Measurements from ENCODE around the gene SLC5A5. TPM values are rescaled to one million over a fixed set of nuclear protein-coding genes. Genes with fewer than 3 reads are reported as not detected.

Gene SLC5A5
- total and polyA plus RNA-seq, 5 donors, result not detected

DNA sequence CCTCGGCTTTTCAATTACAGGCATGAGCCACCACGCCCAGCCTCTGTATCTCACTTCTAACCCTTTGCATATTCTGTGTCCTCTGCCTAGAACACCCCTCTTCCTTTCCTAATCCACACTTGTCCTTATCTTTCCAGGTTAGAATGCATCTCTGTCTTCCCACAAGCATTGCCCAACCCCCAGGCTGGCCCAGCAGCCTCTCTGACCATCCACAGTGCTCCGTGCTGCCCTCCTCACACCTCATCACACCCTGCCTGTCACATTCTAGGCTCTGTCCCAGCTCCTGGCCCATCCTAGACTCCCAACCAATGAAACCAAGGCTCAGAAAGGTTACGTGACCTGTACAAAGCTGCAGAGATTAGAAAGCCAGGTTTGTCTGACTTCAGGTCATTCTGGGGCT, 35.2 kb upstream of the SLC5A5 start:
- intact Hi-C loops (cut with DNase I), result no loop called here
- H3K9me3 ChIP-seq (ENCODE audit: control insufficient read depth, low read length), result no peaks in the 10 kb centered on the region
- peaks cover 1% of the 10 kb centered on the region for H3K4me1 ChIP-seq (ENCODE audit: control insufficient read depth, insufficient read depth, low read length)
- H3K27me3 ChIP-seq (ENCODE audit: control insufficient read depth, insufficient read depth), result no peaks in the 10 kb centered on the region
- no peak for ATAC-seq
- H3K27ac ChIP-seq (ENCODE audit: low read length), result no peak overlapping the region
- DNase-seq, result no peak
- H3K4me3 ChIP-seq (ENCODE audit: low read length), result no peak overlapping the region
- 68% methylated on average over 4 of the region's 4 CpGs for WGBS

GRCh38 chr19:17837972-17838371, 33.8 kb upstream of the SLC5A5 start:
- ATAC-seq, result no peak
- H3K27me3 ChIP-seq (ENCODE audit: control insufficient read depth, insufficient read depth), result no peaks in the 10 kb centered on the region

DNA sequence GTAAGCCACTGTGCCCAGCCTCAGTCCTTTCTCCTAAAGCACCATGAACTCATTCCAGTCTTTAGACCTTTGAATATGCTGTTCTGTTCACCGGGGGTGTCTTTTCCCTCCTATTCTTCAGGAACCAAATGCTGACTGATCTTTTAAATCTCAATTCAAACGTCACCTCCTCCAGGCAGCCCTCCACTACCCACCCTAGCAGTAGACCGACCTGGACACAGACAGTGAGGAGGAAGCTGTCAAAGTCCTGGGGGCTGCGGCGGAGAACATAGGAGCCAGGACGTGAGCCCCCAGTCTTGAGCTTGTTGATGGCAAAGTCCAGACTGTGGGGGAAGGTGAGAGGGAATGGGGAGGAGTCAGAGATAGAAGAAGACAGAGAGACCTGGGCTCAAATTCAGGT, 31.7 kb upstream of the SLC5A5 start:
- H3K4me1 ChIP-seq (ENCODE audit: control insufficient read depth, insufficient read depth, low read length), result peaks cover 2% of the 10 kb centered on the region
- WGBS, result 82% methylated on average over 6 of the region's 6 CpGs
- intact Hi-C loops (cut with DNase I), result no loop called here
- H3K4me3 ChIP-seq (ENCODE audit: low read length), result no peak overlapping the region
- no peak for DNase-seq
- ATAC-seq, result no peak
- H3K27me3 ChIP-seq (ENCODE audit: control insufficient read depth, insufficient read depth), result no peaks in the 10 kb centered on the region
- H3K9me3 ChIP-seq (ENCODE audit: control insufficient read depth, low read length), result no peaks in the 10 kb centered on the region
- H3K27ac ChIP-seq (ENCODE audit: low read length), result no peak overlapping the region

More at GRCh38 chr19:17837972-17838371, 33.8 kb upstream of the SLC5A5 start:
- Histone ChIP-seq H3K9me3 (ENCODE audit: control insufficient read depth, low read length) (no peaks in the 10 kb centered on the region), H3K4me3 (ENCODE audit: low read length) (no peak overlapping the region), H3K4me1 (ENCODE audit: control insufficient read depth, insufficient read depth, low read length) (peaks cover 2% of the 10 kb centered on the region), H3K27ac (ENCODE audit: low read length) (no peak overlapping the region)
- no peak for DNase-seq
- intact Hi-C loops (cut with DNase I), result no loop called here
- WGBS, result 93% methylated on average over 7 of the region's 7 CpGs

DNA sequence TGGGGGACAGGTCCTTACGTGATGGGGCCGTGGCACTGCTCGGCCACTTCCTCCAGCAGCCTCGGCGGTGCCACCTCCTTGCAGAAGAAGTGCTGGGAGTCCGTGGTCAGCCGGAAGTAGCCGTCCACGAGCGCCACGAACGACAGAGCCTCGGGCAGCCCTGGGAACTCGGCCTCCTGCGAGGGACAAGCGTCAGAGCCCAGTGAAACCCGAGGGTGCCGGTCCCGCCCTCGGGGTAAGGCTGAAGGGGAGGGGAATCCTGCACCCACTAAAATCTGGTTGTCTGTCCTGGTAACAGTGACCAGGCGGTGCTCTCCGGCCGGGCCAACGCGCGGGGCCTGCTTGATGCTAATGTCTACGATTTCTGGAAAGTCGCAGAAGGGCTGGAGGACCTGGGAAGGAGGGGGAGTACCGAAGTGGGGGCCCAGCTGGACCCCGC, 30.4 kb upstream of the SLC5A5 start:
- H3K27ac ChIP-seq (ENCODE audit: low read length), result no peak overlapping the region
- peaks cover 2% of the 10 kb centered on the region for H3K4me1 ChIP-seq (ENCODE audit: control insufficient read depth, insufficient read depth, low read length)
- peak overlapping the region; percentile 24 for H3K4me3 ChIP-seq (ENCODE audit: low read length)
- DNase-seq, result peak in 1 of 3 donors; percentile 75
- no peaks in the 10 kb centered on the region for H3K9me3 ChIP-seq (ENCODE audit: control insufficient read depth, low read length)
- 36% methylated on average over 30 of the region's 30 CpGs for WGBS
- peak; percentile 27 to 32 for ATAC-seq
- H3K27me3 ChIP-seq (ENCODE audit: control insufficient read depth, insufficient read depth), result no peaks in the 10 kb centered on the region
- intact Hi-C loops (cut with DNase I), result no loop called here

DNA sequence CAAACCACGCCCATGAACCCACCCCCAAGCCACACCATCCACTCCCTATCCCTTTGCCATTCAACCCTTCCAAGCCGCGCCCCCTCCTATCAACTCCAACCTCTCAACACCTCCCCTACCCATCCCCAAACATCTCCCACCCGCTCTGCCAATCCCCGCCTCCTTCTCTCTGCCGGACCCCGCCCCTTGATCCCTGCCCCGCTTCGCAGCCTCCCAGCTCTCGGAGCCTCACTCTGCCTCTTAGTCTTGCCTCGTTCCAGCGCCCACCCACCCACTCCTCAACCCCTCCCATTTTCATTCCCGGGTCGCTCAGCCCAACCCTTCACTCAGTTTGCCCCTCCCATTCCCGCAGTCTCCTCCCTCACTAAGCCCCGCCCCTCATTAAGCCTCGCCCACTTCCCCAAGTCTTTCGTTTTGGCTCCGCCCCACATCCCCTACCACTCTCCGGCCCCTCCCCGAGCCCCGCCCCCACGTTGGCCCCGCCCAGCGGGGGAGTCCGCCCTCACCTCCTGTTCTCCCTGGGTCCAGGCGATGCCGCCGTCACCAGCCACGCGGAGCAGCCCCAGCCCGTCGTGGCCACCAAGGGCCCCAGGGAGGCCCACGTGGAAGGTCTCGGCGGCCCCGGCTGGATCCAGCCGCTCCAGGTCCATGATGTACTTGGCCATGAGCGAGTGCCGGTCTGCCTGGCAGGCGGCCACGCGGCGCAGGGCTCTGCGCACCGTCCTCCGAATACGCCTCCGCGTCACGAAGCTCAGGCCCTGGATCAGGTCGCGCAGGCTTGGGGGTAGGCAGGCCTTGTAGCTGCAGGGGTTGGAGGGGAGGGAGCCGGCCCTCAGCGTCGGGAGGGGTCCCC, 29.7 kb upstream of the SLC5A5 start:
- Histone ChIP-seq H3K27ac (ENCODE audit: low read length) (no peak overlapping the region), H3K4me3 (ENCODE audit: low read length) (peak overlapping the region; percentile 24), H3K9me3 (ENCODE audit: control insufficient read depth, low read length) (no peaks in the 10 kb centered on the region), H3K27me3 (ENCODE audit: control insufficient read depth, insufficient read depth) (no peaks in the 10 kb centered on the region), H3K4me1 (ENCODE audit: control insufficient read depth, insufficient read depth, low read length) (peaks cover 2% of the 10 kb centered on the region)
- DNase-seq (peak; percentile 89 to 93 (median 93)), ATAC-seq (peak; percentile 83 to 90)
- 26% methylated on average over 56 of the region's 56 CpGs for WGBS
- intact Hi-C loops (cut with DNase I), result no loop called here

DNA sequence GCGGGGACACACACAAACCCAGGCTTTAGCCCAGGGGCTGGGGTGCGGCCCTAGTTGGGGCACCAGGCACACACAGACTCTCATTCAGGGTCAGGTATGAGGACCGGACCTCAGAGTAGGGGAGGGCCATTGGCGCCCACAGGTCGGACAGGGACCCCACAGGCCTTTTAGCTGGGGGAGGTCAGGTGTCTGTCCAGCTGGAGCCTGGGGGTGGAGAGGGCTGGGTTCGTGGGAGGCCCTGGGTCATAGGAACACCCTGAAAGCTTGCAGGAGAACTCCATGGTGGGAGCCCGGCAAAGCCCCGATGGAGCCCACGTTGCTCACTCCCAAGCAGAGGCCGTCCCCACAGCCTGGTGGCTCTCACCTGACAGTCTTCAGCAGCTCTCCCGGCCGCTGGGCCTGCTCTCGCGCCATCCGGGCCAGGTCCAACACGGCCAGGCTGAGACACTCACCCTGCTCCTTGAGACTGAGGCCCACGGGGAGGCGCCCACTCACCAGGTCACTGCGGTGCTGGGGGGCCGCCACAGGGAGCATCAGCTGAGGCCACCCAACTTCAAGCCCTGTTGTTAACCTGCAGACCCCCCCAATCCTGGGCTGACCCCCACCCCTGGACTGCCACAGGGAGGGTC, 29.0 kb upstream of the SLC5A5 start:
- DNase-seq (peak in 1 of 3 donors; percentile 52), ATAC-seq (no peak)
- WGBS, result 74% methylated on average over 20 of the region's 20 CpGs
- no peaks in the 10 kb centered on the region for H3K27me3 ChIP-seq (ENCODE audit: control insufficient read depth, insufficient read depth)
- H3K4me1 ChIP-seq (ENCODE audit: control insufficient read depth, insufficient read depth, low read length), result peaks cover 2% of the 10 kb centered on the region
- no peak overlapping the region for H3K27ac ChIP-seq (ENCODE audit: low read length)
- no peaks in the 10 kb centered on the region for H3K9me3 ChIP-seq (ENCODE audit: control insufficient read depth, low read length)
- intact Hi-C loops (cut with DNase I), result no loop called here
- H3K4me3 ChIP-seq (ENCODE audit: low read length), result no peak overlapping the region

DNA sequence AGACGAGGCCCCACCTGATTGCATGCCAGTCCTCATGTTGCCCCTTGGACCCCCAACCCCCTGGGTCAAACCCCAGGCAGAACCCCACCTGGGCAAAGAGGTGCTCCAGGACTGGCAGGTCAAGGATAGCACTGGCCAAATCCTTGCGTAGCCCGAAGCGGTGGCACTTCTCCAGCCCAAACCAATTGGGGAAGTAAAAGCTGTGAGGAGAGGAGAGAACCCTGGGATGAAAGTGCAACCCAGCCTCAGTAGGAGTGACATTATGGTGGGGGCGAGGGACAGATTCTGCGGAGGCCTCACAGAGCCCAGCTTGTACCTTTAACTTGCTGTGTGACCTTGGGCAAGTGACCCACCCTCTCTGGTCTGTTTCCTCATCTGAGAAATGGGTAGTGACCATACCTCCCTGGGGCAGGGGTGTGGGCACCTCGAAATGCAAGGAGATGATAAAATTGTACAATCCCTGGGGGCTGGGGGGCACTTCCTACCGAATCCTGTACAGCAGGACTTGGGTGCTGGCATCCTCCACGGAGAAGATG, 28.4 kb upstream of the SLC5A5 start:
- DNase-seq (peak in 1 of 3 donors; percentile 43), ATAC-seq (no peak)
- H3K27ac ChIP-seq (ENCODE audit: low read length), result no peak overlapping the region
- H3K27me3 ChIP-seq (ENCODE audit: control insufficient read depth, insufficient read depth), result no peaks in the 10 kb centered on the region
- intact Hi-C loops (cut with DNase I), result no loop called here
- H3K4me3 ChIP-seq (ENCODE audit: low read length), result no peak overlapping the region
- 88% methylated on average over 9 of the region's 9 CpGs for WGBS
- H3K9me3 ChIP-seq (ENCODE audit: control insufficient read depth, low read length), result no peaks in the 10 kb centered on the region
- peaks cover 6% of the 10 kb centered on the region for H3K4me1 ChIP-seq (ENCODE audit: control insufficient read depth, insufficient read depth, low read length)

DNA sequence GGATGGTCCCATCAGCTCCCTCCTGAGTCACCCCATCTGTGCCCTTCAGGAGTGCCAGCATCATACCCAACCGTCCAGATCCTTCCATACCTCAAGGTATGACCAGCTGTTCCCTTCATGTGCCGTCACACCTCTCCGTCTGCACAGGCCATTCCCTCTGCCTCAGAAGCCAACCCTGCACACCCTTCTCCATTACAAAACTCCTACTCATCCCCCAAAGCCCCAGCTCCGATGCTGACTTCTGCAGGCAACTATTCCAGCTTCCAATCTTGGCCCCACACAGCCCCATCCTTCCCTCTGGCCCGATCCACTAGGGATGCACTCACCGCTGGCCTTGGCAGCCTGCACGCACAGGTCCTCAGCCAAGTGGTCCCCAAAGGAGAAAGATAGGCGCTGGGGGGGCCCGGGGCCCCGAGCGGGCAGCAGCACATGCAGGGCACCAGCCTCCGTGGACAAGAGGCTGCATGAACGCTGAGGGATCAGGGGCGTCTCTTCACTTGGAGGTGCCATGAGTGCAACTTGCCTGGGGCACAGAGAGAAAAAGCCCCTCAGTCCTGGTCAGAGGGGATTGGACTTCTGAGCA, 27.7 kb upstream of the SLC5A5 start:
- intact Hi-C loops (cut with DNase I), result no loop called here
- ATAC-seq, result no peak
- H3K4me1 ChIP-seq (ENCODE audit: control insufficient read depth, insufficient read depth, low read length), result peaks cover 7% of the 10 kb centered on the region
- DNase-seq, result no peak
- no peak overlapping the region for H3K27ac ChIP-seq (ENCODE audit: low read length)
- 86% methylated on average over 14 of the region's 14 CpGs for WGBS
- no peak overlapping the region for H3K4me3 ChIP-seq (ENCODE audit: low read length)
- no peaks in the 10 kb centered on the region for H3K9me3 ChIP-seq (ENCODE audit: control insufficient read depth, low read length)
- H3K27me3 ChIP-seq (ENCODE audit: control insufficient read depth, insufficient read depth), result no peaks in the 10 kb centered on the region

GRCh38 chr19:17846146-17846545, 25.6 kb upstream of the SLC5A5 start:
- intact Hi-C loops (cut with DNase I), result loop anchor here in 1 of 4 donors (5.0 kb wide), 1 partner anchor 129 kb away; the partner anchor contains the start of gene MAP1S
- peaks cover 8% of the 10 kb centered on the region for H3K4me1 ChIP-seq (ENCODE audit: control insufficient read depth, insufficient read depth, low read length)

GRCh38 chr19:17847538-17848366, 24.0 kb upstream of the SLC5A5 start, which contains the start of gene JAK3:
Gene JAK3 (minus strand): TSS chr19:17847982. CDS start chr19:17844417, 3,565 bp downstream.
- 6% methylated on average over 40 of the region's 40 CpGs for WGBS
- Histone ChIP-seq H3K27me3 (ENCODE audit: control insufficient read depth, insufficient read depth) (no peaks in the 10 kb centered on the region), H3K4me1 (ENCODE audit: control insufficient read depth, insufficient read depth, low read length) (peaks cover 6% of the 10 kb centered on the region), H3K27ac (ENCODE audit: low read length) (peak within 1 kb of the TSS; percentile 80), H3K4me3 (ENCODE audit: low read length) (peak within 1 kb of the TSS; percentile 72), H3K9me3 (ENCODE audit: control insufficient read depth, low read length) (no peaks in the 10 kb centered on the region)
- intact Hi-C loops (cut with DNase I), result loop anchor here in 1 of 4 donors (5.0 kb wide), 1 partner anchor 130 kb away; the partner anchor contains the start of gene MAP1S
- DNase-seq (peak; percentile 76 to 88 (median 88)), ATAC-seq (peak; percentile 68 to 76)

More at GRCh38 chr19:17846146-17846545, 25.6 kb upstream of the SLC5A5 start:
- ATAC-seq, result no peak
- H3K4me3 ChIP-seq (ENCODE audit: low read length), result no peak overlapping the region
- no peak overlapping the region for H3K27ac ChIP-seq (ENCODE audit: low read length)
- DNase-seq, result no peak
- whole genome bisulfite sequencing, result 85% methylated on average over 8 of the region's 8 CpGs
- H3K27me3 ChIP-seq (ENCODE audit: control insufficient read depth, insufficient read depth), result no peaks in the 10 kb centered on the region
- H3K9me3 ChIP-seq (ENCODE audit: control insufficient read depth, low read length), result no peaks in the 10 kb centered on the region
